Fibroblast of villous mesenchyme (primary cell): ENCODE data around the gene SLC6A8. TPM values are rescaled to one million over a fixed set of nuclear protein-coding genes. Genes with fewer than 3 reads are reported as not detected.

ENCODE experiments used
- DNase-seq: peaks from one replicate; pipeline ENCODE4 v3.0.0-alpha.2; 2010; ENCODE audit warnings: low read depth
- H3K4me3 ChIP-seq: 2 replicates; pipeline ENCODE4 v1.5.1; 2011; ENCODE audit warnings: low read depth, mild to moderate bottlenecking, low read length
- total RNA-seq: library from RNA; depleted of rRNA; stranded (reverse); fragments of >200 nt; gene quantifications from 2 replicates; pipeline ENCODE4 v1.2.3, GENCODE V29; 2012
- TF ChIP-seq, protein P1 (sequence below): IDR thresholded peaks from 2 replicates; pipeline ENCODE4 v1.5.1; 2012; ENCODE audit warnings: low read depth, mild to moderate bottlenecking, low read length; ENCODE audit not compliant: insufficient read depth

Gene SLC6A8
- 9.1 and 12.2 TPM in 2 replicates for total RNA-seq

DNA sequence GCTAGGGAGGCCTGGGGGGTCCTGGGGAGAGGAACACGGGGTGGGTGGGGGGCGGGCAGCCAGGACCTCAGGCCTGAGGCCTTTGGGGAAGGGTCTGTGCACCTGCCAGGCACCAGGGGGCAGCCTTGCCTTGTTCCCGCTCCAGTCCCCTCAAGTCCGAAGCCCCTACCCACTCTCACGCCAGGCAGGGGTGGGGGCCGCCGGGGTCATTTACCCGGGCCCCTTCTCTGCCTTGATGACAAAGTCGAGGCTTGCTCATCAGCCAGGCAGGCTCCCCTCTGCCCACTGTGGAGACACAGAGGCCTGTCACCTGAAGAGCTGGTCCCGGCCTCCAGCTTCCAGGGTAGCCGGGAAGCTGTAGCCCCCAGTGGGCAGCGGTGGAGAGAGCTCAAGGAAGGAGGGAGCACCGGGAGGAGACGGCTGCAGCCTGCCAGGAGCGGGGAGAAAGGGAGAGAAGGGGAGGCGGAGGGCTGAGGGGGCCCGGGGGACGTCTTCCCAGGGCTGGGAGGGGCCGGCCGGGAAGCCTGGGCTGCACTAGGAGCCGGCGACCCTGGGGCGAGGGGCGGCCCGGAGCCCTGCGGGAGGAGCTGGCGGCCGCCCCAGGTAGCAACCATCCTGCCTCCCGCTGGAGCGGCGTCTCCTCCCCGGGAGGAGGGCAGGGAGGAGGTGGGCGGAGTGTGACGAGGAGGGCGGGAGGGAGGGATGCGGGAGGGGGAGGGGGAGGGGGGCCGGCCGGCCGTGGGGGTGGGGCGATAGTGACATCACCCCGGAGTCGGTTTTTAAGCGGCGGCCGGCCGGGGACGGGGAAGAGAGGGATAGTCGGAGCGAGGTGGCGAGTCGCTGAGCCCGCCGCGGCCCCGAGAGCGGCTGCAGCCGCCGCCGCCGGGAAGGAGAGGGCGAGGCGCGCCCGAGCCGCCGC lies at the start of gene SLC6A8:
Gene SLC6A8, plus strand, starts transcription at position 806 of the 919 bp plus-strand sequence. CDS start 649 bp downstream, outside the sequence.
- peak within 1 kb of the TSS; percentile 45 for H3K4me3 ChIP-seq
- TF ChIP-seq, protein P1, sequence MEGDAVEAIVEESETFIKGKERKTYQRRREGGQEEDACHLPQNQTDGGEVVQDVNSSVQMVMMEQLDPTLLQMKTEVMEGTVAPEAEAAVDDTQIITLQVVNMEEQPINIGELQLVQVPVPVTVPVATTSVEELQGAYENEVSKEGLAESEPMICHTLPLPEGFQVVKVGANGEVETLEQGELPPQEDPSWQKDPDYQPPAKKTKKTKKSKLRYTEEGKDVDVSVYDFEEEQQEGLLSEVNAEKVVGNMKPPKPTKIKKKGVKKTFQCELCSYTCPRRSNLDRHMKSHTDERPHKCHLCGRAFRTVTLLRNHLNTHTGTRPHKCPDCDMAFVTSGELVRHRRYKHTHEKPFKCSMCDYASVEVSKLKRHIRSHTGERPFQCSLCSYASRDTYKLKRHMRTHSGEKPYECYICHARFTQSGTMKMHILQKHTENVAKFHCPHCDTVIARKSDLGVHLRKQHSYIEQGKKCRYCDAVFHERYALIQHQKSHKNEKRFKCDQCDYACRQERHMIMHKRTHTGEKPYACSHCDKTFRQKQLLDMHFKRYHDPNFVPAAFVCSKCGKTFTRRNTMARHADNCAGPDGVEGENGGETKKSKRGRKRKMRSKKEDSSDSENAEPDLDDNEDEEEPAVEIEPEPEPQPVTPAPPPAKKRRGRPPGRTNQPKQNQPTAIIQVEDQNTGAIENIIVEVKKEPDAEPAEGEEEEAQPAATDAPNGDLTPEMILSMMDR, result peak; percentile 20
- peak; percentile 54 for DNase-seq

DNA sequence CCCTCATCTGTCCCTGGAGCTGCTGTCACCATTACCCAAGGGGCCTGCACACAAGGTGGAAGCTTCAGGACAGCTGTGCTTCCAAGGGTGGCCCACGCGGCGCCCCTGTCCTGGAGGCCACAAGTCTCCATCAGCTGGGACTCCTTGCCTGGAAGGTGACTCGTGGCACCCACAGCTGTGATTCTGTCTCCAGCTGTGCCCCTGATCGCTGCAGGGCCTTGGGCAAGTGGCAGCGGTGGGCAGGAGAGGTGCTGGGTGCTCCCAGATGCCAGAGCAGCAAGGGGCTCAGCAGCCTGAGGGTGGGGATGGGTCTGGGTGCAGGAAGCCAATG lies 49.7 kb upstream of the SLC6A8 start:
- TF ChIP-seq, protein P1, result no peak
- no peak overlapping the region for H3K4me3 ChIP-seq
- DNase-seq, result no peak

DNA sequence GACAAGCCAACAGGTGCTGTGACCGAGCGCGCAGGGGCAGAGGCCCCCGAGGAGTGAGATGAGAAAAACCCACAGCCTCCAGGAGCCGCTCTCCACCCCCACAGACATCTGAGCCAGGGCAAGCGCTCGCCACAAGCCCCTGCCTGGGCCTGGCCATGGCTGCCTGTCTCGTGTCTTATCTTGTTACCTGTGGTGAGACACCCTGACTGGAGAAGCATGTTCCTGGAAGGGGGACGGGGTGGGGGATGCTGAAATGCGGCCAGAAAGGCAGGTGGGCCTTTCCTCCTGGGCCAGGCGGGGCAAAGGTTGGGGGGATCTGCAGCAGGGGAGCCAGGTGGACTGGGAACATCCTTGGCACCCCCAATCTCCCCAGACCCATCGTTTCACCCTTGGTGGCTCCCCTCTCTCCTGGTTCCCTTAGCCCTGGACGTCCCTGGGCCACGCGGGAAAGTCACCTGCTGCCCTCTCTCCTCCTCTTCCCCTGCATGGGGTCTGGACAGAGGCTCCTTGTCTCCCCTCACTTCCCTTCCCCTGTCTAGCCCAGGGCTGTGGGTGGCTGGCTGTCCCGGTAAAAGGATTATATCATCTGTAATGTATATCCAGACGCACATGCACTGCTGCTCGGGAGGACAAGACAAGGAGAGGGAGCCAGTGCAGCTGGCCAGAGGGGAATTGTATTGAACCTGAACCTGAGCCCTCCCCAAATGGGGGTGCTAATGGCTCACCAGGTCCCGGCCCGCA lies 49.1 kb upstream of the SLC6A8 start:
- no peak overlapping the region for H3K4me3 ChIP-seq
- TF ChIP-seq, protein P1, result no peak
- DNase-seq, result no peak

DNA sequence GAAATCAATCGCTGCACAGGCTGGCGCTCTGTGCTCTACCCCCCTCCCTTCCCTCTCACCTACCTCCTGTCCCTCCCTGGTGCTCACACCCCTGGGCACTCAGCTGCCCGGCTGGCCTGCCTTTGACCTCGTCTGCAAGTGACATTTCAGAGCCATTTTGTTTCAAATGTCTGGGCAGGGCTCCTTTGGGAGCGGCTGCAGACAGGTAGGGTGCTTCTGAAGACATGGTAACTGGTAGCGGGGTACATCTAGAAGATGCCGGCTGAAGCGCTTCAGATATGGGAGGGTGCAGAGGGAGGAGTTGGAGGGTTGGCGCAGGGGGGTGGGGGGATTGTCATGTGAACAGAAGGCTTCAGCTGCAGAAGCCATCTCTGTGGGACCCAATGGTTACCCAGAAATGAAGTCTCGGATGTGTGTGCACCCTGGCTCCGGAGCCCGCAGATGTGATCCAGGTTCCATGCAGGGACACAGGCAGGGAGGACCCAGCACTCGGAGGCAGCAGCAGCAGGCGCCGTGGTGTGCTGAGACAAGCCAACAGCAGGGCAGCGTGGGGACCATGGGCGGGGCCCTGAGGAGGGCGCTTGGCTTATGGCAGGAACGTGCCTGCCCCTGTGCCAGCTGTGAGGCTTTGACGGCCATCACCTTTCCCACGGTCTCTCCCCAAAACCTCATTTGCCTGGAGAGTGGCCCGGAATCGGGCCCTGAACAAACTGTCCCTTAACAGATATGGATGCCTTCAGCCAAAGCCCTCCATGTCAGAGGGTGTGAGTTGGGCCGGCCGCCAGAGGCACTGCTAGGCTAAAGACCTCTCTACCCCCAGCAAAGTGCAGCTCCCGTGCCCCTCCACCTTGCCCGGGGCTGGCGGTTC lies 48.3 kb upstream of the SLC6A8 start:
- no peak overlapping the region for H3K4me3 ChIP-seq
- TF ChIP-seq, protein P1, result no peak
- DNase-seq, result no peak

DNA sequence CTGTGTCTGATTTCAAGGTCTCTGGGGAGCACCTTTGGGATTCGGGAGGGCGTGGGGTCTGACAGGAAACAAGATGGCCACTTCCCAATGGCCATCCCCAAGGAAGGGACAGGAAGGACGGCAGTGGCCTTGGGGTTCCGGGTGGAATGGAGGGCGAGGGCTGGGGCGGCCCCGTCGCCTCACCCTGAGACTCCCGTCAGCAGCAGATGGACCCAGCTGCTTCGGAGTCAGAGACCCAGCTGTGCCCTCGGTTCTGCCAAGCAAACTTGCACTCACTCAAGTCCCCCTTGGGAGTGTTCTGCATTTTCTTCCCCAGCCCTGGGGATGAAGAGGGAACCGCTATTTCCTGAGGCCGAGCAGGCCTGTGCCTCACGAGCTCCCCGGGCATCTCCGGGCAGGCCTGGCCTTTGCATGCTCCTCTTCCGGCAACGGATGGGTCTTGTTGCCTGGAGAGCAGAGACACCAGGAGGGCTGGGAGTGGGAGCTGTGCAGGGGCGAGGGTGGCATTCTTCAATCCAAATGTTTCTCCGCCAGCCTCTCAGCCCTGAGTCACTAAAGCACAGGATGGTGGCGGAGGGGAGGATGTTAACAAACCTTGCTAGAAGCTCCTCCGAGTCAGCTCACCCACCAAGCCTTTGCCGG lies 47.6 kb upstream of the SLC6A8 start:
- TF ChIP-seq, protein P1, result no peak
- H3K4me3 ChIP-seq, result no peak overlapping the region
- no peak for DNase-seq
